ENCODE results near the gene OPCML.
A peak's percentile ranks its signal among the peaks of the same experiment; 100 is the strongest.

Gene OPCML

DNA sequence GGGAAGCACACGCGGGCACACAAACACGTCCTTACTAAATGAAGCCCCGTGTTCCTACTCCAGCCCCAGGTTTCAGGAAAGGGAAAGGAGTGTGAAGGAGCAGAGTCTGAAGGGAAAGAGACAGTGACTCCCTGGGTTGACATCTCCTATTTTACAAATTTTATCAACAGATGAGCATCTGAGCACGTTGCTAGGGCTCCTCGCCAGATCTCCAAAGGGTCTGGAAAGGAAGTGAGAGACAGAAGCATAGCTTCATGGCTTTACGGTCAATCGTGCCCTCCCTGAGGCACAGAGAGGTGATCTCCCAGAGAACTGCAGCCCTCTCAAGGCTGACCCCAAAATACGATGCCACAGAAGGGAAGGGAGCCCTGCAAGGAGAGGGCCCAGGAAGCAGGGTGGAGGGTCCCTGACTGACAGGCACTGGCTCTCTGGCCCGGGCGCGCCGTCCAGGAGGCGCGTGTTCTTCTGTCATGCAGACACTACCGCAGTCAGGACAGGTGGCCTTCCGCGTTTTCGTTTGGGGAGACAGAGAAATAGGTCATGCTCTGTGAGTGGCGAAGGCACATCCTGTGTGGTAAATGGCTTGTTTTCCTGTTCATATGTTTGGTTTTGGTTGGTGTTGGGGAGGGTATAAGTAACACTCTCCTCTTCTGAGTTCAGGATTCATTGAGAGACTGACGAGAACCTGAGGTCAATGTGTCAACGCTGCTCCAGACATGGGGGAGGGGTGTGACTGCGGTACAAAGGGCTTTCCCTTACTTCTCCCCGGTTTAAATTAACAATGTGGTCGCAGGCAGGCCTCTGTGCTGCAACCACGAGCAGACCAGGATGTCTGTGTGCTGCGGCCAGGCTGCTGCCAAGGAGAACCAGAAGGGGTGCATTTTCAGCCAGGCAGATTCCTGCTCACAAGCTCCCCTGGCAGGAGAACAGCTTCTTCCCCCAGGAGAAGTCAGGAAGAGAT is 813.3 kb downstream of the OPCML start:
- DNase-seq (ENCODE audit: low read depth), result peak; percentile 32

DNA sequence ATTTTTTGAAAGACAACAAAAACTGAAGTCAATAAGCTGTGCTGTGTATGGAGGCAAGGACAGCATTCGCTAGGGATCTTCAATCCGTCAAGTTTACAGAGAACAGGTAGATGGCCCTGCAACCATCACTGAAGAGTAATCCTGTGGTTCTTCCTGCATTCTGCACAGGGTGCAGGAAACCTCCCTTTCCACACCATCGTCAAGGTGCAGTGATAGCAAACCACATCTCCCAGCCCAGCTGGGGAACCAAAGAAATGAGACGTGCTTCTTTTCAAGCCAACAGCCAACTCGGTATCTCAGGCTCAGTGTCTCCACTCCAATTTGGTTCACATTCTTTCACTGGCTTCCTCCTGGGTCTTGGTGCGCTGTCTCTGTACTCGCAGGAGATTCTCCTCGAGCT is 814.5 kb downstream of the OPCML start:
- DNase-seq (ENCODE audit: low read depth), result no peak

- no peak for DNase-seq (ENCODE audit: low read depth)
These were observed 816.3 kb downstream of the OPCML start for GRCh38 chr11:132716037-132716436.

- DNase-seq (ENCODE audit: low read depth), result no peak
These were observed 817.4 kb downstream of the OPCML start for GRCh38 chr11:132714859-132715440.

GRCh38 chr11:132712466-132712865 is 819.8 kb downstream of the OPCML start:
- DNase-seq (ENCODE audit: low read depth), result no peak

DNA sequence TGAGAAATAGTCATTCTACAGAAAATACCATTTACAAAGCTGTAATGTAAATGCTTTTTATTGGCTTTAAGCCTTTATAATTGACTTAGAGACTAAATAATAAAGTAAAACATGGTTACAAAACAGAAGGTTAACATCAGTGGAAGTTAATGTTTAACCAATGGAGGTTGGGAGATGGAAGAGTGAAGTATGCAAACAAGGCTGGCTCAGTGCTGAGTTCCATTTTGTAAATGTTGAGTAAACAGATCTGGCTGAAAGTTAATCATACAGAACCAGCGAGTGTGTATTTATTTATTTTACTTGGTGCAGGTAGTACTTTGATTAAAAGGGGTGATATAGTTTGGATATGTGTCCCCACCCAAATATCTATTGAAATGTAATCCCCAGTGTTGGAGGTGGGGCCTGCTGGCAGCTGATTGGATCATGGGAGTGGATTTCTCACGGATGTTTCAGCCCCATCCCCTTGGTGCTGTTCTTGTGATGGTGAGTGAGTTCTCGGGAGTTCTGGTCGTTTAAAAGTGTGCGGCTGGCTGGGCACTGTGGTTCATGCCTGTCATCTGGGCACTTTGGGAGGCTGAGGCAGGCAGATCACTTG is 827.4 kb downstream of the OPCML start:
- DNase-seq (ENCODE audit: low read depth), result no peak

DNA sequence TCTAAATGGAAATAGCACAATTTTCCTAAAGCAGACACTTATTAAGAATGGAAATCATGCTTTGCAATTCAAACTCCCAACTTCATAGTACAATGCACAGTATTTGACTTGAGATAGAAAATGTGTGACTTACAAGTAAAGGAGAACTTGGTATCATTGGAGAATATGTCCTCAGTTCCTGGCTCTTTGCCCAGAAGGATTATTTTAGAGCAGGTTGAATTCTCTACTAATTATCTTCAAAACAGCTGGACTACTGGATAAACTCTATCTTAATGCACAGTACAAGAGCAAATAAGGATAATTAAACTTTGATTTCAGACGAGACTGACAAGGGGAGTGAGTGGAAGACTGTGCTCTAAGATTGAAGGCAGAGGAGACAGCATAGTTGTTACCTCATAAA is 839.4 kb downstream of the OPCML start:
- DNase-seq (ENCODE audit: low read depth), result no peak

DNA sequence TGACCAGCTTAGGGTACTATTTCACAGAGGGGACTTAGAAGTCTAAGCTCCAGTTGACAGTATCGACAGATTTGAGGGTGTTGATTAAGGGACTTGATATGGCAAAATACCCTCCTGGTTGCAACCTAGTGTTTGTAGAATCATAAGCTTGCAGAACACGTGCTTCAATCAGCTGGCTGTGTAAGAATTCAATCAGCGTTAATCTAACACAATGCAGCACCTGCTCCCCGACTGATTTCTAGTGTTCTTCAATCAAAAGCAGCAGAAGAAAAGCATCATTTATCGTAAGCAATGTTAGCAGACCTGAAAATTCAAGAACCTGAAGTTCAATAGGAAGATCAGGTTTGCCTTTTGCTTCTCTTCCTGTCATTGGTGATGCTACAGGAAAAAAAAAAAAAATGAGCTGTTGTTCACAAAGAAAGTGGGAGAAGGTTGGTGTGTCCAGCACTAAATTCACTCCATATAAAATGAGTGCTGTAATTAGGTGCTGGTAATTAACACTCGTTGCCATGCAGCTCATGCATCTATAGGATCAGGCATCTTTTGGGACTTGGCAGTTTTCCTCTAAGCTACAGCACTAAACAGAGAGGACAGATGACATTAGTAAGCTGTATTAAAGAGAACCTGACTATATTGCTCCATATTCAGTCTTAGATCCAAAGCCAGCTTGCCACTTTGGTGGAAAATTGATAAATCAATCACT is 840.3 kb downstream of the OPCML start:
- DNase-seq (ENCODE audit: low read depth), result no peak

GRCh38 chr11:132686886-132687285 is 845.4 kb downstream of the OPCML start:
- DNase-seq (ENCODE audit: low read depth), result no peak

DNA sequence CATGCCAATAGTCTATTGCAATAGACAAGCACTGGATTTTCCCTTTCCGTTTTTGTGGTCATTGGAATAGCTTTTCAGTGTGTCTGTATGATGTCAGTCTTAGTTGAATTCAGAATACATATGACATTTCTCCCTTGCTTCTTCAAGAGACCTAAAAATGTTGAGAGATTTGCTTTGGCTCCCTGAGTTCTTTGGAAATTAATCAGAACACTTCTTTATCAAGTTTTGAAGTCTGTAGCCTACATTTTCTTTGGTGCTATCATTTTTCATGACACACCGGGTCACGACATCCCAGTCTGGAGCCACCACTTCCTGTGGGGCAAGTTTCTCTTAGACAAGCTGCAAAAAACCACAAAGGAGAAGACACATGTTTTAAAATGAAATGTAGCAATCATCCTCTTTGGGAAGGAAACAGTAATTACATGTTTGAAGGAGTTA is 847.1 kb downstream of the OPCML start:
- no peak for DNase-seq (ENCODE audit: low read depth)

- DNase-seq (ENCODE audit: low read depth), result no peak
These were observed 848.7 kb downstream of the OPCML start for GRCh38 chr11:132683602-132684001.

DNA sequence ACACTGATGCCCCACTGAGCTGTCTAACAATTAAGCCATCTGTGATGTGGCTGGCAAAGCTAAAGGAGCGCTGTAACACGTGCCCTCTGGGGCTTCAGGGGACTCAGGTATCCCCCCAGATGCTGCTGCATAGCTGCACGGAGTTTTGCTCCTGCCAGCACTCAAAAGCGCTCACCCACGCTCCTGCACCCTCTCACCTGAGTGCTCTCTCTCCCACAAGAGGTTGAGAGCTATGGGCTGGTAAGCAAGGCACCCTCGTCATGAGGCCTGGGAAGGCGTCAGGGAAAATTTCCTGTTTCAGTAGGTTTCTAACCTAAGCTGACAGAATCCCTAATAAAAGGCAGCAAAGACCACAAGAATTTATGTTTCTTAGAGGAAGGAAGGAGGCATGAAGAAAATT is 850.3 kb downstream of the OPCML start:
- no peak for DNase-seq (ENCODE audit: low read depth)

DNA sequence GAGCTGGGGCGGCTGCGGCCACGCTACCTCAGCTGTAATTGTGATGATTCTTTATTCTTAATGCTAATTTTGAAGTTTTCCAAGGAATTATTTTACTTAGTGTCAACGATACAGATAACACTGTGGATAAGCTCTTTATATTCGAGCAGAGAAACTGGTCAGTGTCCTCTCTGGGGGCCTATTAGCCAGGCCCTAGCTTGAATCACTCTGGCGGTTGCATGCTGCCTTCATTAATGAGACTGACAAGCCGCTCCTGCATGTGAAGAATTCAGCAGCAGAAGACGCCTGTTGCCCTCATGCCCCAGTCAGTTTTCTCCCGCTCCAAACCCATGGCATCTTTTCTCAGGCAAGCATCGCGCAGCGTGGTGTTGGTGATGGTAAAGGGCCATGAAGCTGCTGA is 851.7 kb downstream of the OPCML start:
- DNase-seq (ENCODE audit: low read depth), result no peak

DNA sequence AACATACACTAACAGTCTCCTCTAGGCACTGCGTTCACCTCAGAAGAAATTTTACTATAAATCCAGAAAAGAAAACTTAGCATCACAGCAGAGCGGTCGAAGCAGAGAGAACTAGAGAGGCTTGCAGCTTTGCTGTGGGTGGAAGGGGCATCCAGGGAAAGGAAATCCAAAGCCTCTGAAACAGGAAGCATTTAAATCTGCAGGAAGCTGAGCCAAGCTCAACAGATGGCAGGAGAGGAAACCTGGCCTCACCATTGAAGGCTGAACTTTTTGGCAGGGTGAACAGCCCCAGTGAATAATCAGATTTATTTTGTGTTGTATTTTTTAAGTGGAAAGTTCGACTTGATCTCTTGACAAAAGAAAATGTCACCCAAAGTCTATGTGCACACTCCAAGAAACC is 858.1 kb downstream of the OPCML start:
- no peak for DNase-seq (ENCODE audit: low read depth)

GRCh38 chr11:132671851-132672370 is 860.4 kb downstream of the OPCML start:
- DNase-seq (ENCODE audit: low read depth), result no peak

DNA sequence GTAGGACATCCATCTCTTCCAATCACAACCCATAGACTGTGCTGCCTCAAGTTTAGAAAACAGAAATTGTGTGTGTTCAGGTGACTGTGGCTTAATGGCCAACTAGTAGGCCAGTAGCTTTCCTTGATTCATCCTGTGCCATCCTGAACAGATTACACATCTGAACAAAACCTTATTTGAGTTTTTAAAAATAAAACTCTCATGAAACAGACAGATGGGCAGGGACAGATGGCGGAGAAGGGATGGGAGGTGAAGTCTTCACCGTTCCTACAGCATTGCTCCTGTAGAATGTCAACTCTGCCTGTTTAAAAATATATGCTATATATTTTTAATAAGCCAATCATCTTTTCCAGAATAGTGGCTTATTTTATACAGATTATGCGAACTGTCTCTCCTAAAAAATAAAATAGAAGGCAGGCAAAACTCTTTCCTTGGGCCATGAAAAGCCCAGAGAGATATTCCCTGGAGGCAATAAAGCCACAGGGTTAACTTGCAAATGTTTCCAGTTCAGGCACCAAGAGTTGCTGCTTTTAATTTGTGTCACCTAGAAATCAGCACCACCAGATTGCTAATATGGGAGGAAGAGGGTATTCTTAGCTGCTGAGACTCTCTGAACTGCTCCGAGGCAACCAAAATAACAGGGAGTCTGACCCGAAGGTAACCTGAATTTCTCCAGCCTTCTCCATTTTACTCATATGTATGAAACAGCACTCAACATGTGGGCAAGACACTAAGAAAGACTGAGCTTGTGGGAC is 861.2 kb downstream of the OPCML start:
- no peak for DNase-seq (ENCODE audit: low read depth)

- no peak for DNase-seq (ENCODE audit: low read depth)
These were observed 862.4 kb downstream of the OPCML start for GRCh38 chr11:132669949-132670348.

DNA sequence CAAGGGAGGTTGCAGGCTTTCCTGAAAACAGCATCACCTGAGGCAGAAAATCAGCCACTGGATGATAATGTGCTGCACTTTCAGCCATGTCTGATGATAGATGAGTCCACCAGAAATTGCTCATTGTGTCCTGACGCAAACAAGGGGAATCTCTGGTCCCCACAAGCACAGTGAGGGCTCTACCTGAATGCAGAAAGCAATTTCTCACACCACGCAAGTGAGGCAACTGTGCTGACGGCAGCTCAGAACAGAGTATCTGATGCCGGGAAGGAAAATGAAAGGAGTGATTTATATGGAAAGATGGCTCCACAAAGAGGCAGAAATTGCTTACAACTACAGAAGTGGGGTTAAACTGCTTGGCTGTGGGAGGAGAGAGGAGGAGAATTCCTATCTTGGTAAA is 867.1 kb downstream of the OPCML start:
- no peak for DNase-seq (ENCODE audit: low read depth)

GRCh38 chr11:132658696-132659095 is 873.6 kb downstream of the OPCML start:
- DNase-seq (ENCODE audit: low read depth), result no peak

GRCh38 chr11:132658004-132658403 is 874.3 kb downstream of the OPCML start:
- no peak for DNase-seq (ENCODE audit: low read depth)

- DNase-seq (ENCODE audit: low read depth), result no peak
These were observed 877.0 kb downstream of the OPCML start for GRCh38 chr11:132655187-132655855.
